ENCODE results near the gene SUPT6H.
"Not testable (repeated sequence)": the region's sequence is repeated elsewhere in the genome, so short reads cannot be mapped to it uniquely, and the experiment has no call there.

SUPT6H gene

DNA sequence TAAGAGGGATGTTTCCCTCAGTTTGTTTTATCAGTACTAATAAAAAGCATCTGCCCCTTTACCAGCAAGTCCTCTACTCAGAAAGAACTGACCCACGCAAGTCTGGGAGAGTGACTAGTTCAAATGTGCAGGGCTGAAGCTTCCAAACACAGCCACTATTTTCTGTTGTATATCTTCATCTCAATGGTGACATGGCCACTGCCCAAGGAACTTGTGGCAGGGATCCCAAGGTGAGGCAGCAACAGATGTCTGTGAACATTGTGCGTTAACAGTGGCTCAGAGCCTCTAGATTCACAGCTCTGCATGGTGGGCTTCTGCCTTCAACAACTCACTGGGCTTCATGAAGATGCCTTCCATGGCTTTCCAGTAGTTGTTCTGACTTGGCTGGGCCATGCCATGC lies 13.3 kb upstream of the SUPT6H start:
- DNase-seq (ENCODE audit: low spot score), result no peak

DNA sequence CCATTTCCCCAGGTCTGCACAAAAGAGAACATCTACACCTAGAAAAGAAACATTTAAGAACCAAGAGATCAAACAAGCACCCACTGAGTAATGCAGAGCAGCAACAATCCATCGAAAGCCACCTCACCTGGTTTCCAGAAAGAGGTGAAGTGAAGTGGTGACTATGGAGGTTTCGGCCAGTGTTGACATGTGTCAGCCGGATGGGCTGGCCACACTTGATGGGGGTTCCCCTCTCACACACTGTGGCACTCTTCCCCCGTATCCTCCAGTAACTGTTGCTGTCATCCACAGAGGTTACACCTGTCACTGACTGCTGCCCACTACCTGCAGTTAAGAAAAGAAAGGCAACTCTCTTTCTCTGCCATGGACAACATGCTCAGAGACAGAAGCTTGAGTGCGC lies 6.8 kb upstream of the SUPT6H start:
- DNase-seq (ENCODE audit: low spot score), result no peak

DNA sequence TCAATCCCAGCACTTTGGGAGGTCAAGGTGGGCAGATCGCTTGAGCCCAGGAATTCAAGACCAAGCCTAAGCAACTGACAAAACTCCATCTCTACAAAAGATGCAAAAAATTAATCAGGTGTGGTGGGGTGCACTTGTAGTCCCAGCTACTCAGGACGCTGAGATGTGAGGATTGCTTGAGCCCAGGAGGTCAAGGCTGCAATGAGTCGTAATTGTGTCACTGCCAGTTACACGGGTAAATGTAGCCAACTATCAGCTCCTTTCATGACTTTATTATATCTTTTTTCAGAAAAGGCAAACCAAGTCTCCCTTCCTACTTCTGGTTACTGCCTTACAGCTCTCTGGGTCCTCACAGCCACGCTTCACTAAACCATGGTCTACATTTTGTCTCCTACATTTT lies 4.2 kb upstream of the SUPT6H start:
- DNase-seq (ENCODE audit: low spot score), result no peak

DNA sequence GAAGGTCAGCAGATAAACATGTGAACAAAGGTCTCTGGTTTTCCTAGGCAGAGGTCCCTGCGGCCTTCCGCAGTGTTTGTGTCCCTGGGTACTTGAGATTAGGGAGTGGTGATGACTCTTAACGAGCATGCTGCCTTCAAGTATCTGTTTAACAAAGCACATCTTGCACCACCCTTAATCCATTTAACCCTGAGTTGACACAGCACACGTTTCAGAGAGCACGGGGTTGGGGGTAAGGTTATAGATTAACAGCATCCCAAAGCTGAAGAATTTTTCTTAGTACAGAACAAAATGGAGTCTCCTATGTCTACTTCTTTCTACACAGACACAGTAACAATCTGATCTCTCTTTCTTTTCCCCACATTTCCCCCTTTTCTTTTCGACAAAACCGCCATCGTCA lies 3.7 kb upstream of the SUPT6H start:
- DNase-seq (ENCODE audit: low spot score), result not testable (repeated sequence)

DNA sequence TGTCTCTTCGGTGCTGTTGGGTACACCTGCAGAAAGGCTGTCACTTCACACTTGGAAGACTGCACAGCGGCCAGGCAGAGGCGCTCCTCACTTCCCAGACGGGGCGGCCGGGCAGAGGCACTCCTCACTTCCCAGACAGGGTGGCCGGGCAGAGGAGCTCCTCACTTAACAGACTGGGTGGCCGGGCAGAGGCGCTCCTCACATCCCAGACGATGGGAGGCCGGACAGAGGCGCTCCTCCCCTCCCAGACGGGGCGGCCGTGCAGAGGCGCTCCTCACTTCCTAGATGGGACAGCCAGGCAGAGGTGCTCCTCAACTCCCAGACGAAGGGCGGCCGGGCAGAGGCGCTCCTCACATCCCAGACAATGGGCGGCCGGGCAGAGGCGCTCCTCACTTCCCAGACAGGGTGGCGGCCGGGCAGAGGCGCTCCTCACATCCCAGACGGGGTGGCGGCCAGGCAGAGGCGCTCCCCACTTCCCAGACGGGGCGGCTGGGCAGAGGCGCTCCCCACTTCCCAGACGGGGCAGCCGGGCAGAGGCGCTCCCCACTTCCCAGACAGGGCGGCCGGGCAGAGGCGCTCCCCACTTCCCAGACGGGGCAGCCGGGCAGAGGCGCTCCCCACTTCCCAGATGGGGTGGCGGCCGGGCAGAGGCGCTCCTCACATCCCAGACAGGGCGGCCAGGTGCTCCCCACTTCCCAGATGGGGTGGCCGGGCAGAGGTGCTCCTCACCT lies 3.1 kb upstream of the SUPT6H start:
- not testable (repeated sequence) for DNase-seq (ENCODE audit: low spot score)

DNA sequence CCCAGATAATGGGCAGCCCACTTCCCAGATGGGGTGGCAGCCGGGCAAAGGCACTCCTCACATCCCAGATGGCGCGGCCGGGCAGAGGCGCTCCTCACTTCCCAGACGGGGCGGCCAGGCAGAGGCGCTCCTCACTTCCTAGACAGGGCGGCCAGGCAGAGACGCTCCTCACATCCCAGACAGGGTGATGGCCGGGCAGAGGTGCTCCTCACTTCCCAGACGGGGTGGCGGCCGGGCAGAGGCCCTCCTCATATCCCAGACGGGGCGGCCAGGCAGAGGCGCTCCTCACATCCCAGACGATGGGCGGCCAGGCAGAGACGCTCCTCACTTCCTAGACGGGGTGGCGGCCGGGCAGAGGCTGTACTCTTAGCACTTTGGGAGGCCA lies 2.5 kb upstream of the SUPT6H start:
- not testable (repeated sequence) for DNase-seq (ENCODE audit: low spot score)

DNA sequence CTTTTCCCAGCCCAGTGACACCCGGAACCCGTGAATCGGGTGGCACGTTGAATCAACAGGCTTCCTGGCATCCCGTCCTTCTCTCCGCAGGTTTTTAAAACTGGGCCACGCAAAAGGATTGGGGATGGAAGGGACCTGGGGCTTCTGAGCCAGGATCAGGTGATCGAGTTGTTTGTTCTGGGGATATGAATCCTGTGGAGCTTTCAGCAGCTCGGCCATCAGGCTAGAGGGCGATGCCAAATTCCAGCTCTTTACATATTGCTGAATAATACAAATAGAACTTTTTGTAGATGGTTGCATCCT lies 473 bp downstream of the SUPT6H start:
- no peak for DNase-seq (ENCODE audit: low spot score)

DNA sequence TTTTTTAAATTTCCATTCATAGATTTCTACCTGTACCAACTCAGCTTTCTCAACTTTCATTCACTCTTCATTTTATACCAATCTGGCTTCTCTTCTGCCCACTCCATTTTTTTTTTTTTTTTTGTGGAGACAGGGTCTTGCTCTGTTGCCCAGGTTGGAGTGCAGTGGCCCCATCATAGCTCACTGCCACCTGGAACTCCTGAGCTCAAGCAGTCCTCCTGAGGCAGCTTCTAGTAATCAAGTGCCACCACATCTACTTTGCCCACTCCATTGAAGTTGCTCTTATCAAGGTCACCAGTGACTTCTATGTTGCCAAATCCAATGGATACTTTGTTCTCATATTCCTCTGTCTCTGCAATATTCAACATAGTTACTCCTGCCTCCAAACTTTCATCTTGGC lies 1.7 kb downstream of the SUPT6H start:
- DNase-seq (ENCODE audit: low spot score), result no peak

DNA sequence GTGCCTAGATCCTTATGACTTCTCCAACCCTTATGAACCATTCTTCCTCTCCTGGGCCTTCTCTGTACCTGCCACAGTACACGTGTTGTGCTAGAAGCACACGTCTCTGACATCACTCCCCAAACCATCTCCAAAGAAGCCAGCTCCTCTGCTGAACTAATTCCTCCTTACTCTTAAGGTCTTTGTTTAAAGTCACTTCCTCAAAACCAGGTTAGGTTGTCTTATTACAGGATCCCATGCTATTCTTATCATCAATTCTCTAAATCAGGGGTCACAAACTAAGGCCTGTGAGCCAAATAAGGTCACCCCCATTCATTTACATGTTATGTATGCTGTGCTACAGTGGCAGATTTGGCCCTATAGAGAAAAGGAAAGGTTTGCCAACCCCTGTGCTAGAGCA lies 4.0 kb downstream of the SUPT6H start:
- DNase-seq (ENCODE audit: low spot score), result no peak

DNA sequence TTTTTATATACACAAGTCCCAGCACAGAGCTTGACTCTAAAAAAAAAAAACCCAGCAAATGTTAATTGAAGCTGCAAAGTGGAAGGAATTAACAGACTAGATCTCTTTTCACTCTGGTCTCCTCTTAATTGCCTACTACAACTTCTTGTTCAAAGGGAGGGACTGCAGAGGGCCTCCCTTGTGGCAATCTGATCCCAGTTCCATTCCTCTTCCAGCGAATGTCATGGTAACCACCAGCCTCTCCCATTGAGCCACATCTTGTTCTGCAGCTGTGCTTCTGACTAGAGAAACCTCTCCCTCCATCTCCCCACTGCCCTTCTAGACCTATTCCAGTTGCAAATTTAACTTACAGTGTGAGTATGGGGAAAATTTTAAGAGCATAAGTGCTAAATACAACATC lies 5.9 kb downstream of the SUPT6H start:
- no peak for DNase-seq (ENCODE audit: low spot score)

DNA sequence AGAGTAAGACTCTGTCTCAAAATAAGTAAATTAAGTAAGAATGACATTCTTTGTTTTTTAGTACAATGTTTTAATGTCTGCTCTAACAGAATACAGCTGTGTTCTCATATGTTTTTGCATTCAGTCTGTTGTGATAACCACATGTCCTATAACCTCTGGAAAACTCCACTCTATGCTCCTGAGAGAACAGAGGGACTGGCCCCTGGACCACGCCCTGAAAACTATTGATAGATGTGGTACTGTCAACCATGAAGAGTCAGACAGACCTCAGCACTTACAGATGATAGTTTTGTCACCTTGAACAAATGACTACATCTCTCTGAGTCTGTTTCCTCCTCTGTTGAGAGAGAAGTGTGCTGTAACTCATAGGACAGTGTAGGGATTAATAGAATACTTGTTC lies 7.9 kb downstream of the SUPT6H start:
- DNase-seq (ENCODE audit: low spot score), result no peak

DNA sequence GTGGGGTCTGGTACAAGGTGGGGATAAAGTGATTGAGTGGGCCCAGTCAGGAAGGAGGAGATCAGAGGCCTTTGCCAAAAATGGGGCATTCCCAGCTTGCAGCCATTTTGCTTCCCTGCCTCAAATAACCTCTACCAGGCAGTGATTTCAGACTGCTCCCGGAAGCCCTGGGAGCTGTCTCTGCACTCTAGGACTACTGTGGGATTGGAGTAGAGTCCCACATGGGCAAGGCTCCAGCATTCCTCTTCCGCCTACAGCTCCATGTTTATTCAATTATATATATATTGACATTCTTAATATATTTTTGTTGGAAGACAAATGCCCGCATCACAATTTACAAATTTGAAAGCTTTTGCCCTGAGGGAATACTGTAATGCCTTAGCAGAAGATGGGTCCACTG lies 13.5 kb downstream of the SUPT6H start:
- no peak for DNase-seq (ENCODE audit: low spot score)

DNA sequence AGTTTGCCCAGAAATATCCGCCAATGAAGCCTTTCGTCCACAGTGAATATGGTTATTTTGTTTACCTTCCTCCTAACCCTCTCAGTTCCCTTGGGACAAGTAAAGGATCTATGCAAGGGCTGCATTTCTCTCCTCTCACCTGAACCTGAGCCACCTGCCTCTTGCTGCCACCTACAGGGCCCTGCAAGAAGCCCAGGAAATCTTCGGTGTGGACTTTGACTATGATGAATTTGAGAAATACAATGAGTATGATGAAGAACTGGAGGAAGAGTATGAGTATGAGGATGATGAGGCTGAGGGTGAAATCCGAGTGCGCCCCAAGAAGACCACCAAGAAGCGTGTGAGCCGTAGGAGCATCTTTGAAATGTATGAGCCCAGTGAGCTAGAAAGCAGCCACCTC lies 14.0 kb downstream of the SUPT6H start:
- peak; percentile 26 for DNase-seq (ENCODE audit: low spot score)

DNA sequence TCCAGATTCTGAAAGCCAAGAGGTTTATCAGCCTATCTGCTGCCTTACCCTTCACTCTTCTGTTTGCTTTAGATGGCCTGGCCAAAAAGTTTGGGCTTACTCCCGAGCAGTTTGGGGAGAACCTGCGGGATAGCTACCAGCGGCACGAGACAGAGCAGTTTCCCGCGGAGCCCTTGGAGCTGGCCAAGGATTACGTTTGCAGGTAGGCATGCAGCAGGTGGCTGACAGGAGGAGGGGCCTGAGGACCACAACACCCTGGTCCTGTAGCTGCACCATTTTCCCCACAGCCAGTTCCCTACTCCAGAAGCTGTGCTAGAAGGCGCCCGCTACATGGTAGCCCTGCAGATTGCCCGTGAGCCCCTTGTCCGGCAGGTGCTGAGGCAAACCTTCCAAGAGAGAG lies 20.6 kb downstream of the SUPT6H start:
- no peak for DNase-seq (ENCODE audit: low spot score)

DNA sequence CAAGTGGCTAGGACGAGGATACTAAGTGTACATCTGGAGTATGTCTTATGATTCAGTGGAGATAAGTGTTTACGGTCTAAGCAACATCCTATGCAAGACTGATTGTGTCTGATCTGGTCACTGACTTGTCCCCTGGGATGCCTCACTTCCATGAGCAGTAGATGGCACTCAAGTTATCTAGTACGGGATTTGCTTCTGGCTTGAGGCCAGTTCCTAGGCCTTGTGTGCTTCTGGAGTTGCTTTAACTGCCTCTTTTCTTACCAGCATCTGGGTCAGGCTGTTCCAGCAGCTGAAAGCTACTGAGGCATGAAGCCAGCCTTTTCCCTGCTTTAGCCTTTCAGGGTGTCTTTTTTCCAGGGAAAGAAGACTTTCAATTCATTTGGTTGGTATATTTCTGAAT lies 23.0 kb downstream of the SUPT6H start:
- no peak for DNase-seq (ENCODE audit: low spot score)

DNA sequence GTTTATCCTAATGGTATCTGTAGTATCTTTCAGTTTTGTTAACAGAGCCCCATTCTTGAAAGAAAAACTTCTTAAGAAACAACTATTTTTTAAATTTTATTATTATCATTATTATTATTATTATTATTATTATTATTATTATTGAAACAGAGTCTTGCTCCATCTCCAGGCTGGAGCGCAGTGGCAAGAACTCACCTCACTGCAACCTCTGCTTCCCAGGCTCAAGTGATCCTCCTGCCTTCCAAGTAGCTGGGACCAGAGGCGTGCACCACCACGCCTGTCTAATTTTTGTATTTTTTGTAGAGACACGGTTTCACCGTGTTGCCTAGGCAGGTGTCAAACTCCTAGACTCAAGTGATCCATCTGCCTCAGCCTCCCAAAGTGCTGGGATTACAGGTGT lies 23.4 kb downstream of the SUPT6H start:
- DNase-seq (ENCODE audit: low spot score), result no peak

DNA sequence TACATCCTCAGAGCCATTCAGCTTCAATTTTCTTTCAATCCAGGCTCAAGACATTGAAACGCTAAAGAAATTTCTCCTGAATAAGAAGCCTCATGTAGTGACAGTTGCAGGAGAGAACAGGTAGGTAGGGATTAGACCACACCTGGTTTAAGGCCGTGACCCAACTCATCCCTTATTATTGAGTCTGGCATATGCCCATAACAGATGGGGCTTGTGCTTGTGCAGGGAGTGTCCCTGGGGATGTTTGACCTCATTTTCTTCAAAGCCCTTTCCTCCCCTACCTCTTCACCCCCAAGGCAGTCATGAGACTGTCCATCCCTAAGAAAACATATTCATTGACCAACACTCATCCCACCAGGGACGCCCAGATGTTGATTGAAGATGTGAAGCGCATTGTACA lies 24.3 kb downstream of the SUPT6H start:
- no peak for DNase-seq (ENCODE audit: low spot score)

DNA sequence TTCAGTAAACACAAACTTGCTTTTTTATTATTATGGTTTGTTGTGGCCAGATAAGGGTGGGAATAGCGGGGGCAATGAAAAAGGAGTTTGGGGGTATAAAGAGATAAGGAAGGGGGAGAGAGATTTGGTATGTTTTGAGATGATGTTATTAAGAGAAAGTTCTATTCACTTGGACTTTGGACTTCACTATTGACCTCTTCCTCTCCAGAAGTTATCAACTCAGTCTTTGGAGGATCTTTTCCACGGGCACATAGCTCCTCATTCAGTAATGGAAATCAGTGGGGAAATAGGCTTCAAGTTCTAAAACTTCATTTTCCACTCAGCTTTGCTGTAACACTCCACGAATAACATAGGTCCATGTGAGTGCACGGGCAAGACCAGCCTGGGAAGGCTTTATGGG lies 26.5 kb downstream of the SUPT6H start:
- DNase-seq (ENCODE audit: low spot score), result no peak

DNA sequence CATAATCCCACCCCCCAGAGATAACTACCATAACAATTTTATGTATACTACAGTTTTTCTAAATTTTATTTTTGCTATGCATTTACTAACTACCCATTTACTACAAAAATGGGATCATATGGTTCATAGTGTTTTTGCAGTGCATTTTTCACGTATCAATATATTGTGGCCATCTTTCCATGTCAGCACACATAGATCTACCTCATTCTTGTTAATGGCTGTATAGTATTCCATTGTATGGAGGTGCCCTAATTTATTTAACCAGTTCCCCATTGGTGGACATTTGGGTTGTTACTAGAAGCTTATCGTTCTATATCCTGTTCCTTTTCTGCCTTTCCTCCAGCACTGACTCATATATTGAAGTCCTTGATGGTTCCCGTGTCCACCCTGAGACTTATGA lies 27.0 kb downstream of the SUPT6H start:
- no peak for DNase-seq (ENCODE audit: low spot score)

DNA sequence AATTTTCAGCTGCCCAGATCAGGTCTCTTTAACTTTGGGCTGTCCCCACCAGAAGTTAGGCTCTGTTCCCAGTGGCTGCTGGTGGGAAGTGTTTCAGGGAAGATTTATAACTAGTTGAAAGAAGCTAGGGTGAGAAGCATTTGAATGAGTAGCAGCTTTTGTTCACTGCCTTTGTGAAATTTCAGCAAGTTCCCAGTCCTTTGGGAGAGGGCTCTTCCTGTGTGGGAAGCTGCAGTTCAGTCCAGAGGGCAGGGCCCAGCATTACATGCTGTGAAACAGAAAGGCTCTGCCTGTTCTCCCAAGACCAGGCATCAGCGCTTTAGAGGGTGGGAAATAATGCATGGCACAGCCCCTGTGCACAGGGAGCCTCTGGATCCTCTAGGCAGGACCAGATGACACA lies 31.9 kb downstream of the SUPT6H start:
- no peak for DNase-seq (ENCODE audit: low spot score)

DNA sequence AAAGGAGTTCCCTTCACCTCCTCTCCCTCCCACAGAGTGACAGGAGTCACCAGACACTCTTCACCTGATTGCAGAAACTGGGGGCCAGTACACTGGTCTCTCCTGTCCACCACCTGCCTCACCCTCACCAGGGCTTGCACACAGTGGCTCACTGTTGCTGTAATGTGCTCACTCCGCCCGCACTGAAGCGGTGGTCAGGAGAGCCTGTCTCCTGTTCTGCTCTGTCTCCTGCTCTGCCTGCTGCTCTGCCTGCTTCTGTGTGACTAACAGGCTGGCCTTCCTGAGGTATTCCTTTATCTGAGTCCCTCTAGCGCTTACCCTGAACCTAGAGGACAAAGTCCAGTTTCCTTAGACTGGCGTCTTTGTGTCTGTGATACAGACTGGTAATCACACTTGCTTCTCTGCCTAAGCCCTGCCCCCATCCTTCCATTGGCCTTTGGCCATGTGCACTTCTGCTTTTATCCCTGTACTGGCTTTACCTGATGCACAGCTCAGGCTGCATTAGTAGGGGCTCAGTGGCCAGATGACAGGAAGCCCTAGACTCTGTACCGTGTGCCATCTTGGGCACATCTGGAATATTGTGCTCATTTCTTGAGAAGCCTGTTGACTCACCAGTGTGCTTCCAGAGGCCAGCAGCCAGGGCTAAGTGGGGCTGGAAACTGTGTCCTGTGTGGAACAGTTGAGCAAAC lies 36.4 kb downstream of the SUPT6H start:
- DNase-seq (ENCODE audit: low spot score), result peak; percentile 71

DNA sequence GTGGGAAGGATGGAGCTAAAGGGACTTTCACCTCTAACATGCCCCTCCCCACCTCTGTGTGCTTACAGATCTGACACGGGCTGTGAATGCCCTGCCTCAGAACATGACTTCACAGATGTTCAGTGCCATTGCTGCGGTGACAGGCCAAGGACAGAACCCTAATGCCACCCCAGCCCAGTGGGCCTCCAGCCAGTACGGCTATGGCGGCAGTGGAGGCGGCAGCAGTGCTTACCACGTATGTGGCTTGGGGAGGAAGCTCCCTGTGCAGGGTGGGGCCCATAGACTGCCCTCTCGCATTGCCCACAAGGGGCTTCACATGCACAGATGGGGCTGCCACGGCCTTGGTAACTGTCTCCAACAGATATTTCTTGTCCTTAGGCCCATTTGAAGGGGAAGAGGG lies 38.3 kb downstream of the SUPT6H start:
- DNase-seq (ENCODE audit: low spot score), result no peak

DNA sequence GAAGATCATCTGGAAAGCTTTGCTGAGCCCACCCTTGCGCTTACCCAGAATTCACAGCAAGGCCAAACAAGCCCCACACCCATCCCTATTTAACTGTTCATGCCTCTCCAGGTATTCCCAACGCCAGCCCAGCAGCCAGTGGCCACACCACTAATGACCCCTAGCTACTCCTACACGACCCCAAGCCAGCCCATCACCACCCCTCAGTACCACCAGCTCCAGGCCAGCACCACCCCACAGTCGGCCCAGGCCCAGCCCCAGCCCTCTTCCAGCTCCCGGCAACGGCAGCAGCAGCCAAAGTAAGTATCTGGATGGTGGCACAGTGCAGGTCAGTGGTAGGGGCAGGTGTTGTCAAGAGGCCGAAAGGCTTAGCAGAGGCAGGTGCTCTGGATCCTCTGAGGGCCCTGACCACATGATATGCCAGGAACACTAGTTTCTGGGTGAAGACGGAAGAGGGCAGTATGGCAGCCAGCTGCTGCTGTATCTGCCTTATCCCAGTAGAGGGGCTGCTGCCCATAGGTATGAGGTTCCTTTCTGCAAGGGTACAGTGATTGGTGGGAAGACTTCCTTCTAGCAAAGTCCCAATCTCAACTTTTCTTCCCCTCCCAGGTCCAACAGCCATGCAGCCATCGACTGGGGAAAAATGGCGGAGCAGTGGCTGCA lies 39.0 kb downstream of the SUPT6H start:
- no peak for DNase-seq (ENCODE audit: low spot score)
